ENCODE data around the gene KNCN. TPM values are rescaled to one million over a fixed set of nuclear protein-coding genes. Genes with fewer than 3 reads are reported as not detected.

Gene KNCN
- total RNA-seq = not detected

- ChIA-PET CTCF (interaction anchor here (0.9 to 2.1 kb wide), 2 partner anchors 17 to 105 kb away, joined by 5 to 8 read pairs; a partner anchor contains a TSS), POLR2A (no interaction called here)
- DNase-seq = no peak
- H3K4me3 Mint-ChIP-seq = no peak within 1 kb of the TSS
- intact Hi-C loops (cut with micrococcal nuclease) = no loop called here
- H3K9me3 Mint-ChIP-seq = no peaks in the 10 kb centered on the region
- H3K4me1 Mint-ChIP-seq (ENCODE audit: low read depth) = peaks cover 9% of the 10 kb centered on the region
- no peaks in the 10 kb centered on the region for H3K36me3 Mint-ChIP-seq
- H3K27me3 Mint-ChIP-seq = peaks cover 2% of the 10 kb centered on the region
- no peak within 1 kb of the TSS for H3K27ac Mint-ChIP-seq
Observed at GRCh38 chr1:46551597-46552095, at the start of gene KNCN. KNCN (minus strand) TSS chr1:46551647; CDS start chr1:46551215, 432 bp downstream.

- CTCF ChIA-PET = interaction anchor here (0.8 to 1.1 kb wide), 2 partner anchors 18 to 126 kb away, joined by 3 read pairs; no protein-coding TSS in a partner anchor
Observed at GRCh38 chr1:46599059-46599970, 47.9 kb upstream of the KNCN start.

GRCh38 chr1:46596846-46597245 lies 45.4 kb upstream of the KNCN start:
- no peaks in the 10 kb centered on the region for H3K9me3 Mint-ChIP-seq
- POLR2A ChIA-PET = no interaction called here
- no peaks in the 10 kb centered on the region for H3K27me3 Mint-ChIP-seq
- intact Hi-C loops (cut with micrococcal nuclease) = no loop called here
- peaks cover 49% of the 10 kb centered on the region for H3K4me1 Mint-ChIP-seq (ENCODE audit: low read depth)
- CTCF ChIA-PET = no interaction called here
- H3K4me3 Mint-ChIP-seq = no peak overlapping the region
- H3K36me3 Mint-ChIP-seq = peaks cover 19% of the 10 kb centered on the region
- no peak for DNase-seq
- no peak overlapping the region for H3K27ac Mint-ChIP-seq

More at GRCh38 chr1:46599059-46599970, 47.9 kb upstream of the KNCN start:
- no peaks in the 10 kb centered on the region for H3K27me3 Mint-ChIP-seq
- POLR2A ChIA-PET = no interaction called here
- intact Hi-C loops (cut with micrococcal nuclease) = no loop called here
- H3K9me3 Mint-ChIP-seq = no peaks in the 10 kb centered on the region
- no peak for DNase-seq
- no peak overlapping the region for H3K27ac Mint-ChIP-seq
- H3K4me3 Mint-ChIP-seq = no peak overlapping the region
- H3K4me1 Mint-ChIP-seq (ENCODE audit: low read depth) = peaks cover 59% of the 10 kb centered on the region
- H3K36me3 Mint-ChIP-seq = peaks cover 3% of the 10 kb centered on the region

GRCh38 chr1:46596036-46596435 lies 44.6 kb upstream of the KNCN start:
- Mint-ChIP-seq H3K27ac (no peak overlapping the region), H3K4me1 (ENCODE audit: low read depth) (peaks cover 42% of the 10 kb centered on the region), H3K36me3 (peaks cover 25% of the 10 kb centered on the region), H3K27me3 (no peaks in the 10 kb centered on the region), H3K4me3 (no peak overlapping the region), H3K9me3 (no peaks in the 10 kb centered on the region)
- ChIA-PET CTCF (no interaction called here), POLR2A (no interaction called here)
- intact Hi-C loops (cut with micrococcal nuclease) = no loop called here
- DNase-seq = no peak

GRCh38 chr1:46595127-46595526 lies 43.7 kb upstream of the KNCN start:
- no peak for DNase-seq
- Mint-ChIP-seq H3K27ac (no peak overlapping the region), H3K36me3 (peaks cover 33% of the 10 kb centered on the region), H3K9me3 (no peaks in the 10 kb centered on the region), H3K27me3 (no peaks in the 10 kb centered on the region), H3K4me1 (ENCODE audit: low read depth) (peaks cover 39% of the 10 kb centered on the region), H3K4me3 (no peak overlapping the region)
- ChIA-PET POLR2A (no interaction called here), CTCF (no interaction called here)
- intact Hi-C loops (cut with micrococcal nuclease) = no loop called here

GRCh38 chr1:46594063-46594462 lies 42.6 kb upstream of the KNCN start:
- H3K27me3 Mint-ChIP-seq = no peaks in the 10 kb centered on the region
- peaks cover 29% of the 10 kb centered on the region for H3K4me1 Mint-ChIP-seq (ENCODE audit: low read depth)
- POLR2A ChIA-PET = no interaction called here
- H3K27ac Mint-ChIP-seq = no peak overlapping the region
- intact Hi-C loops (cut with micrococcal nuclease) = no loop called here
- no peaks in the 10 kb centered on the region for H3K9me3 Mint-ChIP-seq
- CTCF ChIA-PET = no interaction called here
- H3K4me3 Mint-ChIP-seq = no peak overlapping the region
- H3K36me3 Mint-ChIP-seq = peaks cover 44% of the 10 kb centered on the region
- DNase-seq = no peak

- Mint-ChIP-seq H3K36me3 (peaks cover 46% of the 10 kb centered on the region), H3K27me3 (no peaks in the 10 kb centered on the region), H3K9me3 (no peaks in the 10 kb centered on the region), H3K27ac (no peak overlapping the region), H3K4me3 (no peak overlapping the region), H3K4me1 (ENCODE audit: low read depth) (peaks cover 23% of the 10 kb centered on the region)
- ChIA-PET POLR2A (interaction anchor here (0.8 kb wide), 1 partner anchor 75 kb away, joined by 3 read pairs; the partner anchor contains the start of gene ATPAF1), CTCF (no interaction called here)
- no peak for DNase-seq
- intact Hi-C loops (cut with micrococcal nuclease) = no loop called here
Observed at GRCh38 chr1:46592823-46593222, 41.4 kb upstream of the KNCN start.

GRCh38 chr1:46589529-46589928 lies 38.1 kb upstream of the KNCN start:
- H3K27me3 Mint-ChIP-seq = no peaks in the 10 kb centered on the region
- POLR2A ChIA-PET = interaction anchor here (1.3 kb wide), 1 partner anchor 15 kb away, joined by 3 read pairs; the partner anchor contains the start of gene MKNK1

GRCh38 chr1:46587069-46587468 lies 35.6 kb upstream of the KNCN start:
- no peak for DNase-seq
- no peaks in the 10 kb centered on the region for H3K9me3 Mint-ChIP-seq
- POLR2A ChIA-PET = no interaction called here
- CTCF ChIA-PET = no interaction called here
- no peak overlapping the region for H3K27ac Mint-ChIP-seq
- no peak overlapping the region for H3K4me3 Mint-ChIP-seq
- H3K27me3 Mint-ChIP-seq = no peaks in the 10 kb centered on the region
- H3K36me3 Mint-ChIP-seq = peaks cover 36% of the 10 kb centered on the region
- peaks cover 8% of the 10 kb centered on the region for H3K4me1 Mint-ChIP-seq (ENCODE audit: low read depth)
- intact Hi-C loops (cut with micrococcal nuclease) = no loop called here

More at GRCh38 chr1:46589529-46589928, 38.1 kb upstream of the KNCN start:
- peaks cover 47% of the 10 kb centered on the region for H3K36me3 Mint-ChIP-seq
- no peak for DNase-seq
- no peak overlapping the region for H3K27ac Mint-ChIP-seq
- peaks cover 6% of the 10 kb centered on the region for H3K4me1 Mint-ChIP-seq (ENCODE audit: low read depth)
- intact Hi-C loops (cut with micrococcal nuclease) = no loop called here
- CTCF ChIA-PET = no interaction called here
- no peak overlapping the region for H3K4me3 Mint-ChIP-seq
- H3K9me3 Mint-ChIP-seq = no peaks in the 10 kb centered on the region

- Mint-ChIP-seq H3K4me3 (no peak overlapping the region), H3K36me3 (peaks cover 30% of the 10 kb centered on the region), H3K27ac (no peak overlapping the region), H3K4me1 (ENCODE audit: low read depth) (peaks cover 22% of the 10 kb centered on the region), H3K27me3 (no peaks in the 10 kb centered on the region), H3K9me3 (no peaks in the 10 kb centered on the region)
- ChIA-PET POLR2A (interaction anchor here (1.2 kb wide), 1 partner anchor 18 kb away, joined by 3 read pairs; no protein-coding TSS in a partner anchor), CTCF (no interaction called here)
- intact Hi-C loops (cut with micrococcal nuclease) = no loop called here
- no peak for DNase-seq
Observed at GRCh38 chr1:46585312-46585938, 34.0 kb upstream of the KNCN start.

GRCh38 chr1:46583494-46583893 lies 32.0 kb upstream of the KNCN start:
- Mint-ChIP-seq H3K27ac (no peak overlapping the region), H3K36me3 (peaks cover 21% of the 10 kb centered on the region), H3K4me3 (no peak overlapping the region), H3K27me3 (no peaks in the 10 kb centered on the region), H3K9me3 (no peaks in the 10 kb centered on the region), H3K4me1 (ENCODE audit: low read depth) (peaks cover 24% of the 10 kb centered on the region)
- intact Hi-C loops (cut with micrococcal nuclease) = no loop called here
- ChIA-PET CTCF (no interaction called here), POLR2A (no interaction called here)
- no peak for DNase-seq

- no peak for DNase-seq
- ChIA-PET POLR2A (no interaction called here), CTCF (interaction anchor here (2.2 kb wide), 1 partner anchor 21 kb away, joined by 8 read pairs; the partner anchor contains the start of gene MKNK1)
- Mint-ChIP-seq H3K36me3 (peaks cover 23% of the 10 kb centered on the region), H3K9me3 (no peaks in the 10 kb centered on the region), H3K4me1 (ENCODE audit: low read depth) (peaks cover 24% of the 10 kb centered on the region), H3K4me3 (no peak overlapping the region), H3K27me3 (no peaks in the 10 kb centered on the region), H3K27ac (no peak overlapping the region)
- intact Hi-C loops (cut with micrococcal nuclease) = no loop called here
Observed at GRCh38 chr1:46582972-46583371, 31.5 kb upstream of the KNCN start.

All from activated CD4-positive, alpha-beta memory T cell treated with anti-CD3 and anti-CD28 coated beads for 36 hours (primary cell).